Measurements from ENCODE around the gene TXLNB.

Gene TXLNB

DNA sequence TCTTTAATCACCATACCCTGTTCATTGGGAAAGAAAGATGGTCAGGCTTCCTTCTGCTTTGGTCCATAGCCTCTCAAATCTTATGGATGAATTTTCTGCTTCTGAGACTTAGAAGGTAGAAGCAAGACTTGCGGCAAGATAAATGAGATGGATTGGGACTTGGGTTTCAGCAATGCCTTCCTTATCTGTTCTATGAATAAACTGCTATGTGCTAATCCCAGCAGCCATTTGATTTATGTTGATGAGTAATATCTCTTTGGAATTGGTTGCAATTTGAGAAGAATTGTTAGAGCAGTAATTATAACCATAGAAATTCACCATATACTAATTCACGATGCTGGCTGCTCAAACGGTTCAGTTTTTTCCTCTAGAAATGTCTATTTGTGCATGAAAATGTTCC, 48.3 kb downstream of the TXLNB start:
- TF ChIP-seq MZF1 (tag by site-specific recombination; IDR thresholded peaks at IDR 0.05; ENCODE audit: borderline replicate concordance) (no peak), PRDM6 (tag by site-specific recombination; IDR thresholded peaks at IDR 0.05) (no peak), ZBTB48 (tag by site-specific recombination; IDR thresholded peaks at IDR 0.05) (no peak), ZNF664 (tag by site-specific recombination; IDR thresholded peaks at IDR 0.05) (peak; percentile 53; the same call in 1 of the 2 replicates), ZNF24 (tag by site-specific recombination; IDR thresholded peaks at IDR 0.05) (no peak), ZNF132 (tag by site-specific recombination; IDR thresholded peaks at IDR 0.05; ENCODE audit: borderline replicate concordance) (no peak), ZNF248 (tag by site-specific recombination; IDR thresholded peaks at IDR 0.05) (no peak), IKZF3 (tag by site-specific recombination; IDR thresholded peaks at IDR 0.05) (no peak), SCRT2 (tag by site-specific recombination; IDR thresholded peaks at IDR 0.05) (no peak), ZNF292 (tag by site-specific recombination; IDR thresholded peaks at IDR 0.05; ENCODE audit: borderline replicate concordance, low read depth) (no peak), SP7 (tag by site-specific recombination; IDR thresholded peaks at IDR 0.05) (0 out of 2 replicates have a peak, but pooled peaks have one; percentile 31)
- TF ChIP-seq, protein P1, sequence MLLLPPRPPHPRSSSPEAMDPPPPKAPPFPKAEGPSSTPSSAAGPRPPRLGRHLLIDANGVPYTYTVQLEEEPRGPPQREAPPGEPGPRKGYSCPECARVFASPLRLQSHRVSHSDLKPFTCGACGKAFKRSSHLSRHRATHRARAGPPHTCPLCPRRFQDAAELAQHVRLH (tag by site-specific recombination; IDR thresholded peaks at IDR 0.05), result no peak
- TF ChIP-seq, protein P2, sequence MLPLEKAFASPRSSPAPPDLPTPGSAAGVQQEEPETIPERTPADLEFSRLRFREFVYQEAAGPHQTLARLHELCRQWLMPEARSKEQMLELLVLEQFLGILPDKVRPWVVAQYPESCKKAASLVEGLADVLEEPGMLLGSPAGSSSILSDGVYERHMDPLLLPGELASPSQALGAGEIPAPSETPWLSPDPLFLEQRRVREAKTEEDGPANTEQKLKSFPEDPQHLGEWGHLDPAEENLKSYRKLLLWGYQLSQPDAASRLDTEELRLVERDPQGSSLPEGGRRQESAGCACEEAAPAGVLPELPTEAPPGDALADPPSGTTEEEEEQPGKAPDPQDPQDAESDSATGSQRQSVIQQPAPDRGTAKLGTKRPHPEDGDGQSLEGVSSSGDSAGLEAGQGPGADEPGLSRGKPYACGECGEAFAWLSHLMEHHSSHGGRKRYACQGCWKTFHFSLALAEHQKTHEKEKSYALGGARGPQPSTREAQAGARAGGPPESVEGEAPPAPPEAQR (tag by site-specific recombination; IDR thresholded peaks at IDR 0.05), result no peak
- ChIA-PET POLR2A (no interaction called here), CTCF (no interaction called here)
- Histone ChIP-seq H3K4me1 (ENCODE audit: control insufficient read depth, insufficient read depth, low read length) (peaks cover 8% of the 10 kb centered on the region; the same call in 1 of the 2 replicates), H3K9me3 (ENCODE audit: control insufficient read depth, insufficient read depth, low read depth, low read length) (no peaks in the 10 kb centered on the region), H3K4me3 (ENCODE audit: low read depth, low read length) (no peak overlapping the region), H3K27ac (ENCODE audit: extremely low read depth, low read depth, low read length) (no peak overlapping the region), H3K36me3 (ENCODE audit: control insufficient read depth in 2 of 2, insufficient read depth in 1 of 2, low read length in 2 of 2) (no peaks in the 10 kb centered on the region)

GRCh38 chr6:139242457-139243240, 49.1 kb downstream of the TXLNB start:
- ChIA-PET POLR2A (interaction anchor here (0.5 kb wide), 1 partner anchor 427 kb away, joined by 4 read pairs; no protein-coding TSS in a partner anchor), CTCF (interaction anchor here (1.4 kb wide), 1 partner anchor 8 kb away, joined by 7 read pairs; no protein-coding TSS in a partner anchor)
- TF ChIP-seq ZNF18 (tag by site-specific recombination; IDR thresholded peaks at IDR 0.05), result no peak
- TF ChIP-seq ZNF529 (tag by site-specific recombination; IDR thresholded peaks at IDR 0.05; ENCODE audit: insufficient replicate concordance), result no peak
- TF ChIP-seq SETDB1 (IDR thresholded peaks at IDR 0.05; ENCODE audit: insufficient read length, low read length), result no peak
- no peak for TF ChIP-seq ZNF2 (tag by site-specific recombination; IDR thresholded peaks at IDR 0.05)
- no peak for TF ChIP-seq ZNF560 (tag by site-specific recombination; IDR thresholded peaks at IDR 0.05; ENCODE audit: borderline replicate concordance)
- H3K4me3 ChIP-seq (ENCODE audit: low read depth, low read length), result no peak overlapping the region
- no peak overlapping the region for H3K27ac ChIP-seq (ENCODE audit: extremely low read depth, low read depth, low read length)
- H3K36me3 ChIP-seq (ENCODE audit: control insufficient read depth in 2 of 2, insufficient read depth in 1 of 2, low read length in 2 of 2), result no peaks in the 10 kb centered on the region
- peaks cover 8% of the 10 kb centered on the region; the same call in 1 of the 2 replicates for H3K4me1 ChIP-seq (ENCODE audit: control insufficient read depth, insufficient read depth, low read length)
- H3K9me3 ChIP-seq (ENCODE audit: control insufficient read depth, insufficient read depth, low read depth, low read length), result no peaks in the 10 kb centered on the region

Measured in HEK293 (cell line).